ENCODE measurements around the gene PKNOX2. TPM values are rescaled to one million over a fixed set of nuclear protein-coding genes. Genes with fewer than 3 reads are reported as not detected.
A peak's percentile ranks its signal among the peaks of the same experiment; 100 is the strongest.

The PKNOX2 gene
- total RNA-seq (not detected), polyA plus RNA-seq (not detected)

GRCh38 chr11:125164422-125165110 lies at the start of gene PKNOX2:
Gene PKNOX2, plus strand, starts transcription at chr11:125164751. Its CDS starts 186,555 bp downstream, at chr11:125351306.
- H3K4me1 ChIP-seq (ENCODE audit: insufficient read depth, low read length), result peaks cover 16% of the 10 kb centered on the region
- DNase-seq, result peak; percentile 29 to 61 (median 34)
- Mint-ChIP-seq H3K27me3 (peaks cover 50 to 80% of the 10 kb centered on the region in 2 donors), H3K36me3 (no peaks in the 10 kb centered on the region), H3K4me3 (peak within 1 kb of the TSS; percentile 86 to 97 (median 89)), H3K9me3 (peaks cover 0 to 5% (median 0%) of the 10 kb centered on the region in 5 donors), H3K27ac (peak within 1 kb of the TSS in 2 of 8 donors; percentile 5 to 64), H3K4me1 (peaks cover 17 to 31% (median 19%) of the 10 kb centered on the region in 3 donors)
- CTCF ChIA-PET, result interaction anchor here (1.0 to 1.2 kb wide), 2 partner anchors 16 to 58 kb away, joined by 3 to 5 read pairs; no protein-coding TSS in a partner anchor
- H3K36me3 ChIP-seq (ENCODE audit: insufficient read depth, low read length), result no peaks in the 10 kb centered on the region
- H3K27ac ChIP-seq (ENCODE audit: low read depth, low read length), result no peak within 1 kb of the TSS
- H3K9me3 ChIP-seq (ENCODE audit: low read length), result no peaks in the 10 kb centered on the region
- POLR2A ChIA-PET, result no interaction called here
- H3K4me3 ChIP-seq (ENCODE audit: low read length), result peak within 1 kb of the TSS; percentile 43
- peaks cover 41% of the 10 kb centered on the region for H3K27me3 ChIP-seq (ENCODE audit: insufficient read depth, low read length, poor library complexity, severe bottlenecking)

GRCh38 chr11:125117429-125117828 lies 47.1 kb upstream of the PKNOX2 start:
- no peak for DNase-seq
- Mint-ChIP-seq H3K36me3 (peaks cover 0 to 1% (median 0%) of the 10 kb centered on the region in 3 donors), H3K27ac (no peak overlapping the region), H3K9me3 (peaks cover 0 to 1% (median 0%) of the 10 kb centered on the region in 5 donors), H3K27me3 (peaks cover 8 to 48% of the 10 kb centered on the region in 2 donors), H3K4me1 (peaks cover 0 to under 1% (median 0%) of the 10 kb centered on the region in 3 donors), H3K4me3 (no peak overlapping the region)
- POLR2A ChIA-PET, result no interaction called here
- no peaks in the 10 kb centered on the region for H3K36me3 ChIP-seq (ENCODE audit: insufficient read depth, low read length)
- CTCF ChIA-PET, result interaction anchor here (1.7 to 1.8 kb wide), 2 partner anchors 11 to 25 kb away, joined by 6 to 9 read pairs; no protein-coding TSS in a partner anchor
- H3K4me3 ChIP-seq (ENCODE audit: low read length), result no peak overlapping the region
- H3K9me3 ChIP-seq (ENCODE audit: low read length), result no peaks in the 10 kb centered on the region
- H3K4me1 ChIP-seq (ENCODE audit: insufficient read depth, low read length), result no peaks in the 10 kb centered on the region
- H3K27ac ChIP-seq (ENCODE audit: low read depth, low read length), result no peak overlapping the region
- no peaks in the 10 kb centered on the region for H3K27me3 ChIP-seq (ENCODE audit: insufficient read depth, low read length, poor library complexity, severe bottlenecking)

- peaks cover 23 to 62% of the 10 kb centered on the region in 2 donors for H3K27me3 Mint-ChIP-seq
- H3K36me3 Mint-ChIP-seq, result no peaks in the 10 kb centered on the region
- ChIA-PET CTCF (interaction anchor here (0.8 to 1.7 kb wide), 13 partner anchors 9 to 281 kb away, joined by 3 to 9 read pairs (median 4); partner anchors contain the start of gene TMEM218), POLR2A (no interaction called here)
- no peaks in the 10 kb centered on the region for H3K36me3 ChIP-seq (ENCODE audit: insufficient read depth, low read length)
- H3K9me3 ChIP-seq (ENCODE audit: low read length), result no peaks in the 10 kb centered on the region
- H3K4me1 ChIP-seq (ENCODE audit: insufficient read depth, low read length), result no peaks in the 10 kb centered on the region
- H3K4me3 Mint-ChIP-seq, result no peak overlapping the region
- no peak overlapping the region for H3K4me3 ChIP-seq (ENCODE audit: low read length)
- no peak overlapping the region for H3K27ac Mint-ChIP-seq
- DNase-seq, result no peak
- H3K27me3 ChIP-seq (ENCODE audit: insufficient read depth, low read length, poor library complexity, severe bottlenecking), result peaks cover 8% of the 10 kb centered on the region
- H3K27ac ChIP-seq (ENCODE audit: low read depth, low read length), result no peak overlapping the region
- no peaks in the 10 kb centered on the region for H3K9me3 Mint-ChIP-seq
- peaks cover 0 to 6% (median 2%) of the 10 kb centered on the region in 3 donors for H3K4me1 Mint-ChIP-seq
Observed at GRCh38 chr11:125123194-125123946, 41.2 kb upstream of the PKNOX2 start.

GRCh38 chr11:125123947-125124617 lies 40.5 kb upstream of the PKNOX2 start:
- H3K4me1 Mint-ChIP-seq, result peaks cover 0 to 6% (median 2%) of the 10 kb centered on the region in 3 donors
- H3K36me3 Mint-ChIP-seq, result no peaks in the 10 kb centered on the region
- CTCF ChIA-PET, result interaction anchor here (0.7 to 1.7 kb wide), 14 partner anchors 10 to 1620 kb away, joined by 3 to 9 read pairs (median 4); partner anchors contain the start of gene TMEM218
- Histone ChIP-seq H3K4me1 (ENCODE audit: insufficient read depth, low read length) (no peaks in the 10 kb centered on the region), H3K27ac (ENCODE audit: low read depth, low read length) (no peak overlapping the region), H3K9me3 (ENCODE audit: low read length) (no peaks in the 10 kb centered on the region), H3K27me3 (ENCODE audit: insufficient read depth, low read length, poor library complexity, severe bottlenecking) (peaks cover 8% of the 10 kb centered on the region), H3K36me3 (ENCODE audit: insufficient read depth, low read length) (no peaks in the 10 kb centered on the region), H3K4me3 (ENCODE audit: low read length) (no peak overlapping the region)
- DNase-seq, result peak in 3 of 5 donors; percentile 13 to 62 (median 15)
- POLR2A ChIA-PET, result interaction anchor here (0.7 kb wide), 1 partner anchor 254 kb away, joined by 5 read pairs; no protein-coding TSS in a partner anchor
- H3K27me3 Mint-ChIP-seq, result peaks cover 26 to 61% of the 10 kb centered on the region in 2 donors
- no peaks in the 10 kb centered on the region for H3K9me3 Mint-ChIP-seq
- no peak overlapping the region for H3K27ac Mint-ChIP-seq
- peak overlapping the region in 1 of 7 donors; percentile 3 for H3K4me3 Mint-ChIP-seq

- no peak overlapping the region for H3K4me3 Mint-ChIP-seq
- POLR2A ChIA-PET, result interaction anchor here (0.7 kb wide), 1 partner anchor 253 kb away, joined by 5 read pairs; no protein-coding TSS in a partner anchor
- no peaks in the 10 kb centered on the region for H3K36me3 ChIP-seq (ENCODE audit: insufficient read depth, low read length)
- H3K9me3 ChIP-seq (ENCODE audit: low read length), result no peaks in the 10 kb centered on the region
- H3K9me3 Mint-ChIP-seq, result no peaks in the 10 kb centered on the region
- no peaks in the 10 kb centered on the region for H3K36me3 Mint-ChIP-seq
- CTCF ChIA-PET, result interaction anchor here (0.7 to 1.7 kb wide), 12 partner anchors 10 to 1619 kb away, joined by 3 to 9 read pairs (median 4); partner anchors contain the start of gene TMEM218
- no peaks in the 10 kb centered on the region for H3K4me1 ChIP-seq (ENCODE audit: insufficient read depth, low read length)
- H3K27ac ChIP-seq (ENCODE audit: low read depth, low read length), result no peak overlapping the region
- H3K27me3 ChIP-seq (ENCODE audit: insufficient read depth, low read length, poor library complexity, severe bottlenecking), result peaks cover 8% of the 10 kb centered on the region
- peaks cover 0 to 6% (median 2%) of the 10 kb centered on the region in 3 donors for H3K4me1 Mint-ChIP-seq
- no peak overlapping the region for H3K27ac Mint-ChIP-seq
- peaks cover 29 to 61% of the 10 kb centered on the region in 2 donors for H3K27me3 Mint-ChIP-seq
- H3K4me3 ChIP-seq (ENCODE audit: low read length), result no peak overlapping the region
- DNase-seq, result no peak
Observed at GRCh38 chr11:125124618-125124992, 39.9 kb upstream of the PKNOX2 start.

- H3K4me3 ChIP-seq (ENCODE audit: low read length), result no peak overlapping the region
- ChIA-PET POLR2A (no interaction called here), CTCF (interaction anchor here (2.4 kb wide), 1 partner anchor 14 kb away, joined by 9 read pairs; no protein-coding TSS in a partner anchor)
- no peaks in the 10 kb centered on the region for H3K36me3 Mint-ChIP-seq
- H3K27ac Mint-ChIP-seq, result no peak overlapping the region
- no peak for DNase-seq
- H3K27ac ChIP-seq (ENCODE audit: low read depth, low read length), result no peak overlapping the region
- H3K9me3 ChIP-seq (ENCODE audit: low read length), result no peaks in the 10 kb centered on the region
- H3K36me3 ChIP-seq (ENCODE audit: insufficient read depth, low read length), result no peaks in the 10 kb centered on the region
- H3K4me1 Mint-ChIP-seq, result peaks cover 0 to 6% (median 2%) of the 10 kb centered on the region in 3 donors
- H3K4me1 ChIP-seq (ENCODE audit: insufficient read depth, low read length), result no peaks in the 10 kb centered on the region
- H3K9me3 Mint-ChIP-seq, result no peaks in the 10 kb centered on the region
- peaks cover 37 to 67% of the 10 kb centered on the region in 2 donors for H3K27me3 Mint-ChIP-seq
- H3K4me3 Mint-ChIP-seq, result no peak overlapping the region
- H3K27me3 ChIP-seq (ENCODE audit: insufficient read depth, low read length, poor library complexity, severe bottlenecking), result peaks cover 8% of the 10 kb centered on the region
Observed at GRCh38 chr11:125128450-125128849, 36.1 kb upstream of the PKNOX2 start.

GRCh38 chr11:125129316-125129993 lies 35.1 kb upstream of the PKNOX2 start:
- POLR2A ChIA-PET, result no interaction called here
- H3K36me3 Mint-ChIP-seq, result no peaks in the 10 kb centered on the region
- H3K27ac ChIP-seq (ENCODE audit: low read depth, low read length), result no peak overlapping the region
- no peaks in the 10 kb centered on the region for H3K9me3 ChIP-seq (ENCODE audit: low read length)
- CTCF ChIA-PET, result interaction anchor here (2.4 kb wide), 1 partner anchor 13 kb away, joined by 9 read pairs; no protein-coding TSS in a partner anchor
- peaks cover 39 to 67% of the 10 kb centered on the region in 2 donors for H3K27me3 Mint-ChIP-seq
- H3K27ac Mint-ChIP-seq, result no peak overlapping the region
- no peak for DNase-seq
- H3K9me3 Mint-ChIP-seq, result no peaks in the 10 kb centered on the region
- H3K4me1 Mint-ChIP-seq, result no peaks in the 10 kb centered on the region
- H3K4me1 ChIP-seq (ENCODE audit: insufficient read depth, low read length), result no peaks in the 10 kb centered on the region
- no peak overlapping the region for H3K4me3 Mint-ChIP-seq
- H3K36me3 ChIP-seq (ENCODE audit: insufficient read depth, low read length), result no peaks in the 10 kb centered on the region
- peaks cover 8% of the 10 kb centered on the region for H3K27me3 ChIP-seq (ENCODE audit: insufficient read depth, low read length, poor library complexity, severe bottlenecking)
- H3K4me3 ChIP-seq (ENCODE audit: low read length), result no peak overlapping the region
